Middle frontal gyrus (tissue), 1 donor: ENCODE data around the gene PRDM16.

ENCODE experiments used
- DNase-seq: peaks from one replicate; pipeline ENCODE4 v3.0.0-alpha.2; 2015; ENCODE audit warnings: low spot score; ENCODE audit errors: extremely low spot score

Gene PRDM16

DNA sequence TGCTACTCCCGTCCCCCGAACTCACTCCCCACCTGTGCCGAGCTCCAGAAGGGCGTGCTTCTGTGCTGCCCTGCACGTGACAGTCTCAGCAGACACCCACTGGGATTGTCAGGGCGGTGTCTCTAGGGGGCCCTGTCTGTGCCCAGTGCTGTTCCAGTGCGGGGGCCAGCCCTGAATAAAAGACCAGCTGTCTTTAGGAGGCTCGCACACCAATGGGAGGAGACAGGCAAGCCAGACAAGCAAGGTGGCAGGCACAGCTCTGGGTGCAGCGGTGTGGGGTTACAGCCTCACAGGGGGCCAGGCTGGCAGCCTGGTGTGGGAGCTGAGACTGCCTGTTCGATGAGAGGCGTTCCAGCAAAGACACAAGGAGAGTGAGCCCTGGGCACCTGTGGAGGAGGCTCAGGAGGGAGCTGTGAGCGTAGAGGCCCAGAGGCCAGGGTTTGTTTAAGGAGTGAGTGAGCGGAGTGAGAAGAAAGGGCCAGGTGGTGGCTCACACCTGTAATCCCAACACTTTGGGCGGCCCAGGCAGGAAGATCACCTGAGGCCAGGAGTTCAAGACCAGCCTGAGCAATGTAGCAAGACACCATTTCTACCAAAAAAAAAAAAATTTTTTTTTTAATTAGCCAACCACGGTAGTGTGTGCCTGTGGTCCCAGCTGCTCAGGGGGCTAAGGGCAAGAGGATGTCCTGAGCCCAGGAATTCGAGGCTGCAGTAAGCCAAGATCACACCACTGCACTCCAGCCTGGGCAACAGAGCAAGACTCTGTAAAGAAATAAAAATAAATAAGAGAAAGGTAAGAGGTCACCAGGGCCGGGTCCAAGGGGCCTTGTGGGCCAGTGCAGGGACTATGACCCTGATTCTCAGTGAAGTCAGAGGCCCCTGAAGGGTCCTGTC is 337.2 kb downstream of the PRDM16 start:
- DNase-seq, result no peak

DNA sequence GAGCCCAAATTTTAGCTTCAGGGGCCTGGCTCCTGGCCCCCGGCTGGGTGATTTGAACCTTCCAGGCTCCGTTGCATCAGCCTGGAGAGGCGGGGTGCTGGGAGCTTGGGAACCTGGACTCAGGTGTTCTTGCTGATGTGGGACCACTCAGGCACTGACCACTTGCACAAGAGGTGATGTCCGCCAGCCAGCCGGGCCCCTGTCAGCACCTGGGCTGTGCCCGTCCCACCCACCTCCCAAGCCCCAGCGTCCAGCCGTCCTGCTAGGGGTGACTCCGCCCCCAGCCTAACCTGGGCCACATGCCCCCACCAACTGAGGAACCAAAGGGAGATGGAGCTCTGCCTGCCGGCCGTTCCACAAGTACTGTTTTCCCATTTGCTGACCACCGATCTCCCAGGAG is 338.0 kb downstream of the PRDM16 start:
- no peak for DNase-seq

DNA sequence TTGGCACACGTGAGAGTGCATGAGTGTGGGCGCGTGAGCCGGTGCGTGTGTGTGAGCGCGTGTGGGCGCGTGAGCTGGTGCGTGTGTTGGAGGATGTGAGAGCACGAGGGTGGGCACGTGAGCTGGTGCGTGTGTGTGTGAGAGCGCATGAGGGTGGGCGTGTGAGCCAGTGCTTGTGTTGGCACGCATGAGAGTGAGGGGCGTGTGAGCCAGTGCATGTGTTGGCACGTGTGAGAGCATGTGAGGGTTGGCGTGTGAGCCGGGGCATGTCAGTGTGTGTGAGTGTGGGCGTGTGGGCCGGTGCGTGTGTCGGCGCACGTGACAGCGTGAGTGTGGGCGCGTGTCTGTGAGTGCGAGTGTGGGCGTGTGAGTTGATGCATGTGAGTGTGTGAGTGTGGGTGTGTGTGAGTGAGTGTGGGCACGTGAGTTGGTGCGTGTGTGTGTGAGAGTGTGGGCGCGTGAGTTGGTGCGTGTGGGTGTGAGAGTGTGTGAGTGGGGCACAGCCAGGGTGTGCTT is 339.8 kb downstream of the PRDM16 start:
- DNase-seq, result no peak

DNA sequence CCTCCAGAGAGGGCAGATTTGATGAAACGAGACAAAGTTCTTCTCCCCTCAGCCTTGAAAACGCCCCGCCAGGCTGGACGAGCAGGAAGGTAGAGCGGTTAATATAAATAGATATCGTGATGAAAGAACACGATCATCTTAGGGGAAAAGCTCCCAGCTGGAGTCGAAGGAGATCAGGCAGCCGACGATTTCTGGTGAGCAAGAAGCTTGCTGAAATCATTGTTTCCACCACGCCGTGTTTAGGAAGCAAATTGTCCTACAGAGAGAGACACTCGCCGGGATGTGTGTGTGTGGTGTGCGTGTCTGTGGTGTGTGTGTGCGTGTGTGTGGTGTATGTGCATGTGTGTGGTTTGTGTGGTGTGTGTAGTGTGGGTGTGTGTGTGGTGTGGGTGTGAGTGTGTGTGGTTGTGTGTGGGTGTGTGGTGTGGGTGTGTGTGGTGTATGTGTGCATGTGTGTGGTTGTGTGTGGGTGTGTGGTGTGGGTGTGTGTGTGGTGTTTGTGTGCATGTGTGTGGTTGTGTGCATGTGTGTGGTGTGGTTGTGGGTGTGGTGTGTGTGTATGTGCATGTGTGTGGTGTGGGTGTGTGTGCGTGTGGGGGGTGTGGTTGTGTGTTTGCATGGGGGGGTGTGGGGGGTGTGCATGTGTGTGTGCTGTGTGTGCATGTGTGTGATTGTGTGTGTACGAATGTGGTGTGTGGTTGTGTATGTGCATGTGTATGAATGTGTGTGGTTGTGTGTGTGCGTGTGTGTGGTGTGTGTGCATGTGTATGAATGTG is 340.6 kb downstream of the PRDM16 start:
- no peak for DNase-seq

DNA sequence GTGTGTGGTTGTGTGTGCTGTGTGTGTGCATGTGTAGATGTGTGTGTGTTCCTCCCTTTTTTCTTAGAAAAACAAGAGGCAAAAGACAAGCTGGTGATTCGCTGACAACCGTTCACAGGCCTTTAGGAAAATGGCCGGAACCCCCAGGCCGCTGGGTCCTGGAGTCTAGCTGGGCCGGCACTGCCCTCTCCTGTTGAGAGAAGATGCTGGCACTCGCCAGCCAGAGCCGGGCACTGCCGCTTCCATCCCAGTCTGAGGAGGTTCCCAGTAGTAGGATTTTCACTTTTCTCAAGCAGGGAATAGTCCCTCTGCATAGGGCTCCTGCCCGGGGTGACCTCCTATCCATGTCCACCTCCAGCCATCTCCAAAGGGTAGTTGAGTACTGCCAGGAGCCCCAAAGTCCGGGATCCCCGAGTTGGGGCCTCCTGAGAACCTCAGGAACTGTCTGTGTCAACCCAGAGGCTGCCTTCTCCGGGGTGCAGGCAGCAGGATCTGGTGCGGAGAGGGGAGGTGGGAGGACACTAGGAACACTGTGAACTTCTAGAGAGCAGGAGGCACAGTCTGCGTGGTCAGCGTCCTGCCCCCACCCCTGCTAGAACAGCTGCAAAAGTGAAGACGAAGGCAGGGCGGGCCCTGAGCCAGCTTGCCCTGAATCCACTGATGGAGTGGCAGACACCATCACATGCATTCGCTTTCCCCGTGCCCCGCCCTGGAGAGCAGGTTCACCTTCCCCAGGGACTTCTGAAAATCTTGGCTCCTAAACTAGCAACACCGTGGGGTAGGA is 341.3 kb downstream of the PRDM16 start:
- DNase-seq, result peak; percentile 79

DNA sequence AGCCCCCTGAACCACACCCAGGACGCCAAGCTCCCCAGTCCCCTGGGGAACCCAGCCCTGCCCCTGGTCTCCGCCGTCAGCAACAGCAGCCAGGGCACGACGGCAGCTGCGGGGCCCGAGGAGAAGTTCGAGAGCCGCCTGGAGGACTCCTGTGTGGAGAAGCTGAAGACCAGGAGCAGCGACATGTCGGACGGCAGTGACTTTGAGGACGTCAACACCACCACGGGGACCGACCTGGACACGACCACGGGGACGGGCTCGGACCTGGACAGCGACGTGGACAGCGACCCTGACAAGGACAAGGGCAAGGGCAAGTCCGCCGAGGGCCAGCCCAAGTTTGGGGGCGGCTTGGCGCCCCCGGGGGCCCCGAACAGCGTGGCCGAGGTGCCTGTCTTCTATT is 342.8 kb downstream of the PRDM16 start:
- DNase-seq, result no peak

DNA sequence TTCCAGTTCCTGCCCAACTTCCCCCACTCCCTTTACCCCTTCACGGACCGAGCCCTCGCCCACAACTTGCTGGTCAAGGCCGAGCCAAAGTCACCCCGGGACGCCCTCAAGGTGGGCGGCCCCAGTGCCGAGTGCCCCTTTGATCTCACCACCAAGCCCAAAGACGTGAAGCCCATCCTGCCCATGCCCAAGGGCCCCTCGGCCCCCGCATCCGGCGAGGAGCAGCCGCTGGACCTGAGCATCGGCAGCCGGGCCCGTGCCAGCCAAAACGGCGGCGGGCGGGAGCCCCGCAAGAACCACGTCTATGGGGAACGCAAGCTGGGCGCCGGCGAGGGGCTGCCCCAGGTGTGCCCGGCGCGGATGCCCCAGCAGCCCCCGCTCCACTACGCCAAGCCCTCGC is 343.4 kb downstream of the PRDM16 start:
- DNase-seq, result no peak

DNA sequence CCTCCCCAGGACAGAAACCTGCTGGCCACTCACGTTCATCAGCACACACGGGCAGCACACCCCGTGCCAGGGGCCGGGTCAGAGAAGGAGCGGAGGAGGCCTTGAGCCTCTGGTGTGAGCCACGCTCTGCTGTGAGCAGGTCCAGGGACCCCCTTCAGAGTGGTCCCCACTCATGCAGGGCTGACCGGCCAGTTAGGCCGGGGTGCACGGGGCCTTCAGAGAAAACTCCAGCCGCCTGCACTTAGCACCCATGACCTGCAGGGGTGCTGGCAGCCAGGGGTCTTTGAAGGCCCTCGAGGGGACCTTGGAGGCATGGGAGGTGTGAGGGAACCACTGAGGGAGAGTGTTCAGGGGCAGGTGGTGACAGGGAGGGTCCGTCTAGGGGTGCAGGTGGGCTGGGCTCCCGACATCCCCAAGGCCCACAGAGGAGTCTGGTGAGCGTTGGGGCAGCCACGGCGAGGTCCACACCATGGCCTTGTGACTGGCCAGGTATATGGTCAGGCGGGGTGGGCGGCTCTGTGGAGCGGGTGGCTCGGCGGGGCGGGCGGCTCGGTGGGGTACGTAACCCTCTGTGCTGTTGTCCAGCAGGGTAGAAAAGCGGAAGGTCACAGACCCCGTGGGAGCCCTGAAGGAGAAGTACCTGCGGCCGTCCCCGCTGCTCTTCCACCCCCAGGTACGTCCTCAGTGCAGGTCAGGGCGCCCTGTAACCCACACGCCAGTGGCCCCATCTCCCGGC is 345.1 kb downstream of the PRDM16 start:
- DNase-seq, result no peak

DNA sequence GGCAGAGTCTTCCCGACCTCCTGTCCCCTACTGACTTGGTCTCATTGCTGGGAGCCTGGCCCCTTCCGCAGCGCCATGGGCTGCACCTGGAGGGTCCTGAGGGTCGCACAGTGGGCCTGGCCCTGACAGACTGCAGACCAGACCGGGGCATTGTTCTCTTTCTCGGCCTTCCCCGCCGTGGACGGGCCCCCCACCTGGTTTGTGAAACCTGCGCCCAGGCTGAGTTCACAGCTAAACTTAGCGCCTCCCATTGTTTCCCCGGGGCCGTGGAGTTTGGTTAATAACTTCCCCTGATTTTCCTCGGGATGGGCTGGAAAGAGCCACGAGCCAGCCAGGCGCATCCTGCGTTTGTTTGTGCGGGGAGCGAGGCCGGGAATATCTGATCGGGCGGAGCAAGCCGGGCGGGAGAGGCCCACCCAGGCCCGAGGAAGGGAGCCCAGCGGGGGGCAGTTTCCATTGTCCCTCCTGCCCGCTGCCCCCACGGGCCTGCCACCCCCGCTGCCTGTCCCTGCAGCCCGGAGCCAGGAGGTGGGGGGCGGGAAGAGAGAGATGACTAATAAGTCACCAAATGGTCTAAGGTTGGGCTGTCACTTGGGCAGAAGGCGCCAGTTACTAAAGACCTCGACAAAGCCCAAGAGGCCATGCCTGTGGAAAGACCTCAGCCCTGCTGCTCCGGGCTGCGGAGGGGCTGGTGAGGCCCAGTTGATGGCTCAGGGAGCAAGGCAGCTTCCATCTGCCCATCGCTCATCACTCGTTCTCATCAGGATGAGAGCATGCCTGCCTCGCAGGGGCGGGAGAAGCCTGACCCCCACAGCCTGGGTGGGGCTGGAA is 346.5 kb downstream of the PRDM16 start:
- DNase-seq, result no peak

DNA sequence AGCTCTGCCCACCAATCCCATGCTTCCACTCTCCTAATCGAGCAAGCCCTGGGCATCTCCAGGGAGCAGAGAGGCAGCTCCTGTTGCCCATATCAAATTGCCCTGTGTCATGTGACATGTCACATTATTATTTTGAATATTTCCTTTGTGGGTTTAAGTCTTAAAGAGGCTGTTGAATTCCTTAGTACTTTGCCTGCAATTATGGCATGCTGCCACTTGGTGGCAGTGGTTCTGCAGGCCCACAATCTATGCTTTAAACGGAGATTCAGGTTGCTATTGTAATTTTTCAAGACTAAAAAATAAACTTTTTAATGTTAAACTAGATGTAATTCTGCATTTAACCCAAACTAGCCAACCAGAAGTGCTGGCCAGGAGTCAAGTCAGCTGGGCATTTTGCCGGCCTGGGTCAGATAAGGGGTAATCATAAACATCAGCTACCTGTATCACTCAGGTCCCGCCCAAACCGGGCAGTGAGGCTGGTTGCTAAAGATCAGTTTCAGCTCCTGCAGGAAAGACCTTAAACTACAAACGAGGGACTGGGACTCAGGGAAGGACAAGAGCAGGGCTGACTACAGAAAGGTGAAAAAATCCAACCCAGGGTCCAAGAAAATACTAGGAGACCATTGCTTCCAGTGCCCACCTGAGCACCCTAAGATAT is 348.2 kb downstream of the PRDM16 start:
- no peak for DNase-seq

DNA sequence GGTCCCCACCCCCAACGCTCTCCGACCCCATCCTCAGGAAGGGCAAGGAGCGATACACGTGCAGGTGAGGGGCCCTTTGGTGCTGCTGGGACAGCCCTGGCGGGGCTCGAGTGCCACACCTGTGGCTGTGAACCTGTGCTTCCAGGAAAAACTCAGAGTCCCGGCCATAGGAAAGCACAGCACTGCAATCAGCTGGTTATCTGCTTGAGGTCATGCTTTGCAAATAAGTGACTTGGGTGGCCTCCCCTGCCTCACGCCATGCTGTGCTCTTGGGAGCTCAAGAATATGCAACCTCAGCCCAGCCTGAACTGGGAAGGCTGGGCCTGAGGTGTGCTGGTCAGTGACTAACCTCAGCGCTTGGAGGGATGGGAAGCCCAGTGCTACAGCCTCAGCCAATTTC is 348.9 kb downstream of the PRDM16 start:
- DNase-seq, result no peak

DNA sequence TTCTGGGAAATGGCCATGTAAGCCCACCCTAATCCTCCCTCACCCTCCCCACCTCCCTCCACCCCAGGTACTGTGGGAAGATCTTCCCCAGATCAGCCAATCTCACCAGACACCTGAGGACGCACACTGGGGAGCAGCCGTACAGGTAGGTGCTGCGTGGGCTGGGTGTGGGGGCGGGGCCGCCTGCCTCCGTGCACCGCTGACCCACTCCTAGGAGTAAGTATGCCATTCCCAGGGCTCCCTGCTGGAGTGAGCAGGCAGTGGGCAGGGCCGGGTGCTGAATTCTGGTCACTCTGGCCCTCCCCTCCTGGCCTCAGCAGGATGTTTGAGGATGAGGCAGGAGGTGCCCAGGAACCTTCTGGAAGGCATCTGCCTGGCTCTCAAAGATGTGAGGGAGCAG is 349.6 kb downstream of the PRDM16 start:
- no peak for DNase-seq

DNA sequence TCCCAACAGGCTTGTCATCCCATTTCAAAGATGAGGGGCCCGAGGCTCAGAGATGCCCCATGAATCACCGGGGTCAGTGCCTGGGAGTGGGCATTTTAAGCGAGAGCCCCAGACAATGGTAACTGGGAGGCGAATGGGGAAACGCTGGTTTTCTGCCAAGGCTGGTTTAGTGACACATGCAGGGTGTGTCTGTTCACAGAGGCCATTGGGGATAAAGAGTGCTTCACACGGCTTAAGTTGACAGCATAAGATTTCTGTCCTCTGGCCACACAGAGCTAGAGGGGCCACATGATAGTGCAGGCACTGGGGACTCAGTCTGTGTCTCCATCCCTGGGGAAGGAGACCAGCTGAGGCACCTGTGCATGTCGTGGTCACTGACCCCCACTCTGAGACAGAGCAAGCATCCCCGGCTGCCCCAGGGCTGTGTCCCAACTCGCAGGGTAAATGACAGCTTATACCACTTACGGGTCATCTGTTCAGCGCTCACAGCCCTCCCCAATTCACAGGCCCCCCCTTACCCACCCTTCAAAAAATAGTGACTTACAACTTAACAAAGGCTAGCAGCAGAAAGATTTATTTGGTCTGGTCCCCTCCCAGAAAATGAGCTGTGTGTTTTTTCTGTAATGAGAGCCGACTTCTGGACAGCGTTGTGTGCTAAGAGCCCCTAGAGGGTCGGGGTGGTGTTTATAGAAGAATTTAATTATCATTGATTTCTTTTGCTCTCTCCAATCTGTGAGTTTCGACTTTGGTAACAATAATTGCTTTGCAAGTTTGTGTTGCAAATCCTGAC is 350.6 kb downstream of the PRDM16 start:
- DNase-seq, result no peak

DNA sequence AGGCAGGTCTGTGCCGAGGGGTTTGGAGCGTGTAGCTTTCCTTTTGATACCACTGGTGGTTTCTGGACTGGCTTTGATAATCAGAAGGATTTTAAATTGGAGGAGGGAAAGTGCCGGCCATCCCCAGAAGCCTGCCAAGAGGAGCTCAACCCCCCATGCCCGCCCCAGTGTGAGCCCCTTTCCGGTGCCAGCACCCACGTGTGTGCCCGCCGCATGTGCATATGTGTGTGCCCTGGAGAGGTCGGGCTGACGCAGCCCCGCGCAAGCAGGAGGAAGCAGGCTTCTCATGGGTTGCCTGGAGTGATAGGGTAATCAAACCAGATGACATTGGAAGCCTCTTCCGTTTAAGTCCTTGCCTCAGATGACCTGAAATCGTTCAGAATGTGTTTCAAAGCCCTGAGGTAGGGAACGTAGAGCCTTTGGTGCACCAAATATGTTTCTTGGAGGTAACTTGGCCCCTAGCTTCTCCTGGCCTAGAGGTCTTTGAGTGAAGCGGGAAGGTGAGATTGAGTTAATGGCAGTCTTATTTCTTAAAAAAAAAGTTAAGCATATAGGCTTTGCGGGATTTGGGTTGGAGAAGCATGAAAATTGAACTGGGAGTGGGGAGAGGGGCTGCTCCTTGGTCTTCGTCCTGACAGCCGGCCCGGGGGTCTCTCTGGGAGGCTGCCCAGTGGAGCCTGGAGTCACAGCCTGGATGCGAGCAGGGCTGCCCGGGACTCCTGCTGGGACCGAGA is 351.4 kb downstream of the PRDM16 start:
- no peak for DNase-seq

DNA sequence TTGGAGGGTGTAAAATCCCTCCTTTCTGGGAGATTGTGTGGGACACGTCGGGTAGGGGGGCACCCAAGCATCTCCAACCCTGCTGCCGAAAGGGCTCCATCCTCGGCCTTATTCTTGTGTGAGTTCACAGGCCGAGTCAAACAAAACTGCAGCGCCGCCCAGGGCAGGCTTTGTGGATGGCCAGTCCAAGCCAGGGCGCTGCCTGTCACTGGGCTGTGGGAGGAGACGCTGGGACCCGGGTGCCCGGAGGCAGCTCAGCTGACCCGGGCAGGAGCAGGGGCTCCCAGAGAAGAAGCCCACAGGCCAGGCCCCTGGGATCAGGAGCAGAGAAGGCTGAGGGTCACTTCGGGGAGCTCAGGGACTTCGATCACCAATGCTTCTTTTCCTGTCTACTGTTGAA is 353.6 kb downstream of the PRDM16 start:
- no peak for DNase-seq

DNA sequence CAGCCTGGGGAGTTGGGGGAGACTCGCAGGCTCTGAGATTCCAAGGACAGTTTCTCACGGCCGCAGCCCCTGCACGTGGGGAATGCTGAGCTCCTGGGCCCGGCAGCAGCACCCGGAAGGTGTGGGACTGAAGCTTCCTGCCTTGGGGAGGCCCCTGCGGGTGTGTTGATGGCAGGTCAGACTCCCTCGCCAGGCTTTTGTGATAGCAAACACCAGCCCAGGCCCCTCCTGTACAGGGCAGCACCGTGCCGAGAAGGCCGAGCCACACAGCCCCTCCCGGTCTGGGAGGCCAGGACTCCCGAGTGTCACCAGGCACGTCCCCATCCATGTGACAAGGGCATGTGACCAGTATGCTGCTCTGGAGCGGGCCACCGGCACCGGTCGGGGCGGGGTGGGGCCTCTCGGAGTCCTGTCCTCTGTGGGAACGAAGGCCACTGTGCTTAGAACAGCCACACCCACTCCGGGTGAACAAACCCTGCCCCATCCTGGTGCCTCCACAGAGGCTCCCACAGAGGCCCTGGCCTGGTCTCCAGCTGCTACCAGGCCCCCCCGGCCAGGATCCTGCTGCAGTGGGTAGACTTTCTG is 354.3 kb downstream of the PRDM16 start:
- DNase-seq, result no peak

DNA sequence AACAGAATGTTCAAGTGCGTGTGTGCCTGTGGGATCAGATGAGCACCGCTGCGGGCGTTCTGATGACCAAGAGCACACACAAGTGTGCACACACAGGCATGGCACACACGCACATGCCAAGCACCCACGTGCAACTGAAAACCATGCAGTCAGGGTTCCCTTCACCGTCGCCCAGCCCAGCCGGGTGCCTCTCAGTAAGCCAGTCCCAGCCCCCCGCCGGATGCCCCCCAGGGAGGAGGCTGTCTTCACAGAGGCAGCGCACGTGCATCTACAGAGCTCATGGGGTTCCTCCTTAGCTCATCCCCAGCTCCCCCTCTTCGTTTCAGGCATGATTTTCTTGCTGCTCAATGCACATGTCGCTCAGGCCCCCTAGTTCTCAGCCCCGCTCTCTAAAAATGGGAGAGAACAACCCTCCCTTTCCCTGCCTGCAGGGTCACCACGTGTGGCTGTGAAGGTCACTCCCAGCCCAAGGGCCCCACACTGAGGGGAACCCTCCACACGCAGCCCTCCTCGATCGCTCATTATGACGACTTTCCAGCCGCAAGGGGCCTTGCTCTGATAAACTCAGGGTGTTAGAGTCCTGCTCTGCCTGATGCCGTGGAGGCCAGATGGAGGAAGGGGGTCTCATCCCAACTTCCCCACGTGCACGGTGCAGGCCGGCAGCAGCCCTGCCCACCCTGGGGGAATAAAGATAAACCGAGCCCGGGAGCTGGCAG is 355.1 kb downstream of the PRDM16 start:
- DNase-seq, result no peak
